ENCODE results near the gene FCAR.

GRCh38 chr19:54882758-54883157 lies 8.7 kb downstream of the FCAR start:
- no peak for TF ChIP-seq POLR2A (IDR thresholded peaks at IDR 0.05; ENCODE audit: low read depth, low read length)
- TF ChIP-seq POLR2AphosphoS5 (IDR thresholded peaks at IDR 0.05; ENCODE audit: low read depth, low read length) = no peak
